Gastroesophageal sphincter (tissue), 3 donors: ENCODE measurements around the gene SMIM21.

Experiments used
- POLR2A ChIP-seq, 2 donors: fragments of 450-650 bp; IDR thresholded peaks; one replicate each; pipeline ENCODE4 v1.6.1; 2017; ENCODE audit warnings: antibody characterized with exemption in 2 of 2, mild to moderate bottlenecking in 2 of 2, moderate library complexity in 1 of 2
- TF ChIP-seq, protein P1 (sequence below), 4 experiments: fragments of 200-600 bp in 2 of 4; fragments of 450-650 bp in 2 of 4; sonication (generic) in 1 of 4; IDR thresholded peaks; one replicate each; pipeline ENCODE4 v1.5.1; 2017 to 2019; ENCODE audit warnings: antibody characterized with exemption in 4 of 4, mild to moderate bottlenecking in 2 of 4, moderate library complexity in 2 of 4

DNA sequence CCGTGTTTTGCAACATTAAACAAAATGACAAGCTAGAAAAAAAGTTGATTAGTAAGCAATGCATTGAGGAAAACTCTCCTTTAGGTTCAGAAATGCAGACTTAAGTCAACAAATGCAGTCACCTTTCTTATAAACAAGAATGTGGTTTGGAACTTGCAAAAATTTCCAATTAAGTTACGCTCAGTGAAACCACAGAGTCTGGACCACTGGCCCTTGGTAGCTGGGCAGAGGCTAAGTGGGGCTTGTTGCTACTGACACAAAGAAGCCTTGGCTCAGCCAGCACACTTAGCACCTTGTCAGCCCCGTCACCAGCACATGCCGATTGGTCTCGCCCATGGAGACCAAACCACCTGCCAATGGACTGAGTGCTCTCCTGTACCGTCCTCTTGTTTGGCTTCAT, 53.0 kb downstream of the SMIM21 start:
- no peak for TF ChIP-seq POLR2A (IDR thresholded peaks at IDR 0.05)
- TF ChIP-seq, protein P1, sequence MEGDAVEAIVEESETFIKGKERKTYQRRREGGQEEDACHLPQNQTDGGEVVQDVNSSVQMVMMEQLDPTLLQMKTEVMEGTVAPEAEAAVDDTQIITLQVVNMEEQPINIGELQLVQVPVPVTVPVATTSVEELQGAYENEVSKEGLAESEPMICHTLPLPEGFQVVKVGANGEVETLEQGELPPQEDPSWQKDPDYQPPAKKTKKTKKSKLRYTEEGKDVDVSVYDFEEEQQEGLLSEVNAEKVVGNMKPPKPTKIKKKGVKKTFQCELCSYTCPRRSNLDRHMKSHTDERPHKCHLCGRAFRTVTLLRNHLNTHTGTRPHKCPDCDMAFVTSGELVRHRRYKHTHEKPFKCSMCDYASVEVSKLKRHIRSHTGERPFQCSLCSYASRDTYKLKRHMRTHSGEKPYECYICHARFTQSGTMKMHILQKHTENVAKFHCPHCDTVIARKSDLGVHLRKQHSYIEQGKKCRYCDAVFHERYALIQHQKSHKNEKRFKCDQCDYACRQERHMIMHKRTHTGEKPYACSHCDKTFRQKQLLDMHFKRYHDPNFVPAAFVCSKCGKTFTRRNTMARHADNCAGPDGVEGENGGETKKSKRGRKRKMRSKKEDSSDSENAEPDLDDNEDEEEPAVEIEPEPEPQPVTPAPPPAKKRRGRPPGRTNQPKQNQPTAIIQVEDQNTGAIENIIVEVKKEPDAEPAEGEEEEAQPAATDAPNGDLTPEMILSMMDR (IDR thresholded peaks at IDR 0.05) = no peak
